HG03460 (cell line): ENCODE data around the gene PIP4K2C.

Experiments used
- ATAC-seq: cut with Tn5 transposase; IDR thresholded peaks from one replicate; pipeline ENCODE4 v1.9.1; 2021; ENCODE audit not compliant: unreplicated experiment

Gene PIP4K2C

GRCh38 chr12:57590864-57591781, at the start of gene PIP4K2C:
TSS of gene PIP4K2C (plus strand) at chr12:57591192. CDS start at chr12:57591290, 98 bp downstream.
- peak; percentile 90 for ATAC-seq

GRCh38 chr12:57541717-57542116, 49.3 kb upstream of the PIP4K2C start:
- ATAC-seq = no peak

- no peak for ATAC-seq
Measured at GRCh38 chr12:57543581-57543980, 47.4 kb upstream of the PIP4K2C start.

- ATAC-seq = no peak
Measured at GRCh38 chr12:57545809-57546437, 45.1 kb upstream of the PIP4K2C start.

- peak; percentile 99 for ATAC-seq
Measured at GRCh38 chr12:57546438-57547287, 44.3 kb upstream of the PIP4K2C start, which contains the start of gene DCTN2. TSS of gene DCTN2 (minus strand) at chr12:57547192. CDS start at chr12:57547063, 129 bp downstream.

GRCh38 chr12:57547288-57548012, 43.5 kb upstream of the PIP4K2C start:
- no peak for ATAC-seq

GRCh38 chr12:57548013-57548315, 43.0 kb upstream of the PIP4K2C start:
- ATAC-seq = no peak

GRCh38 chr12:57548488-57548887, 42.5 kb upstream of the PIP4K2C start:
- ATAC-seq = no peak

- ATAC-seq = no peak
Measured at GRCh38 chr12:57549203-57549908, 41.6 kb upstream of the PIP4K2C start.

- no peak for ATAC-seq
Measured at GRCh38 chr12:57549909-57550640, 40.9 kb upstream of the PIP4K2C start, which contains the start of gene KIF5A. TSS of gene KIF5A (plus strand) at chr12:57550044. CDS start at chr12:57550272, 228 bp downstream.

- no peak for ATAC-seq
Measured at GRCh38 chr12:57550641-57551549, 40.1 kb upstream of the PIP4K2C start.

- ATAC-seq = no peak
Measured at GRCh38 chr12:57551637-57552305, 39.2 kb upstream of the PIP4K2C start.

- ATAC-seq = no peak
Measured at GRCh38 chr12:57552306-57552651, 38.7 kb upstream of the PIP4K2C start.

- no peak for ATAC-seq
Measured at GRCh38 chr12:57552835-57553313, 38.1 kb upstream of the PIP4K2C start.

GRCh38 chr12:57553343-57554202, 37.4 kb upstream of the PIP4K2C start:
- ATAC-seq = no peak

GRCh38 chr12:57554453-57554852, 36.5 kb upstream of the PIP4K2C start:
- ATAC-seq = no peak

- no peak for ATAC-seq
Measured at GRCh38 chr12:57554897-57555296, 36.1 kb upstream of the PIP4K2C start.
